Fibroblast of the aortic adventitia (primary cell): ENCODE results near the gene ATRNL1. TPM values are rescaled to one million over a fixed set of nuclear protein-coding genes. Genes with fewer than 3 reads are reported as not detected.

Source experiments
- DNase-seq: peaks from one replicate; pipeline ENCODE4 v3.0.0-alpha.2; 2010; ENCODE audit warnings: low read depth
- H3K4me3 ChIP-seq: 2 replicates; pipeline ENCODE4 v1.5.1; 2011; ENCODE audit warnings: low read depth, mild to moderate bottlenecking, control low read depth, low read length, moderate library complexity
- CTCF ChIP-seq: IDR thresholded peaks from 2 replicates; pipeline ENCODE4 v1.5.1; 2011; ENCODE audit warnings: mild to moderate bottlenecking, low read length, control low read depth, inconsistent platforms; ENCODE audit not compliant: insufficient read depth
- total RNA-seq: library from RNA; depleted of rRNA; stranded (reverse); fragments of >200 nt; gene quantifications from 2 replicates; pipeline ENCODE4 v1.2.3, GENCODE V29; 2012; ENCODE audit warnings: low replicate concordance

ATRNL1 gene
- total RNA-seq, 1 donor, result 1.9 TPM

- no peak for TF ChIP-seq CTCF
- DNase-seq, result no peak
- no peak overlapping the region for H3K4me3 ChIP-seq
Observed at GRCh38 chr10:115879372-115880089, 786.4 kb downstream of the ATRNL1 start.

DNA sequence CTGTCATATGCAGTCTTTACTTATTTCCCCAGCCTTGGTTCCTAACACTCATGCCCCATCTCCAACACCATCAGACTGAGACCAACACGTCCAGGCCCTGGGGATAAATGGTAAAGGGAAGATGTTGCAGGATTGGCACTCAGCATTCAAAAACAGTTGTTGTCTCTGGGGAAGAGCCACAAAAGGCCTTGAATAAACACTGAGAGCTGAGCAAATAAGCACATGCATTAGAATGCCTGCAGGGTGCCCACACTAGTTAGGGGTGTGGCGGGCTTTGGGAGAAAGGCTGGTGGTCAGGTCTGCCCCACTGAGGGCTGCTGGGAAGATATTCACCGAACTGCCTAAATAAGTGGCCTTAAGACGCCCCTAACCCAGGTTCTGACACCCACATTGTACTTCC, 788.9 kb downstream of the ATRNL1 start:
- no peak overlapping the region for H3K4me3 ChIP-seq
- no peak for DNase-seq
- no peak for TF ChIP-seq CTCF

GRCh38 chr10:115883372-115883771, 790.2 kb downstream of the ATRNL1 start:
- H3K4me3 ChIP-seq, result no peak overlapping the region
- DNase-seq, result no peak
- no peak for TF ChIP-seq CTCF

GRCh38 chr10:115884331-115884730, 791.2 kb downstream of the ATRNL1 start:
- no peak for TF ChIP-seq CTCF
- DNase-seq, result no peak
- H3K4me3 ChIP-seq, result no peak overlapping the region

DNA sequence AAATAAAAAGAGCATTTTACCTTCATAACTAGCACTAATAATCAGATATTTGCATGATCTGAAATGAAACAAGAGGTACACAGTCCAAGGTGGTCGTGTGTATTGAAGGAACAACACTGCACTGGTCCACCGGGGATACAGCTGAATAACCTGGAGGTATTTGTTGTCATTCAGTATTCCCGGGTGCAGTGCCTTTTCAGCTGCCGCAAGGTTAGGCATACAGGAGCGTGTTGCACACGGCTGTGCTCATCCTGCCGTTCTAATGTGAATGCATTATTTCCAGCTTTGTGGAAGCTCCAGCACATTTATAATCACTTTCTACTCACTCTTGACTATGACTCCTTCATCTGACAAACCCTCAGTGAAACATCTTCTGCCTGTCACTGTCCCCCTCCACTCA, 802.0 kb downstream of the ATRNL1 start:
- TF ChIP-seq CTCF, result no peak

DNA sequence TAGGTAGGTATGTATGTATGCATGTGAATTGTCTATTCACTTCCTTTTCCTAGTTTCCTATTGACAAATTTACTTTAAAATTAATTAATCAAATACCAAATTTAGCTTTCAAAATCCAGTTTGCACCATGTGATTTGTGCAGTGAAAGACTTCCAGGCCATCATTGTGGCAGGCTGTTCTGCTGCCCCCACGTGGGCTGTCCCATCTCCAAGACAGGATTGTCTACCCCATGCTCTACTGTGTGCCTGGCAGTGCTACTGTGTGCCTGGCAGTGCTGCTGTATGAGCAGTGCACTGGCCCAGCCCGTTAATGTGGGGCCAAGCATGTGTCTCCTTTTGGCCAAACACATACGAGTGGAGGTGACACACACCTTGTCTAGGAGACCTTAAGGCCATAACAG, 805.1 kb downstream of the ATRNL1 start:
- no peak for DNase-seq
- no peak overlapping the region for H3K4me3 ChIP-seq
- no peak for TF ChIP-seq CTCF

More for the DNA sequence above, 802.0 kb downstream of the ATRNL1 start:
- no peak for DNase-seq
- H3K4me3 ChIP-seq, result no peak overlapping the region

- no peak for DNase-seq
- no peak overlapping the region for H3K4me3 ChIP-seq
- TF ChIP-seq CTCF, result no peak
Observed at GRCh38 chr10:115902596-115902995, 809.4 kb downstream of the ATRNL1 start.
